ENCODE measurements around the gene RAD51B. TPM values are rescaled to one million over a fixed set of nuclear protein-coding genes. Genes with fewer than 3 reads are reported as not detected.
A peak's percentile ranks its signal among the peaks of the same experiment; 100 is the strongest.

The RAD51B gene
- total and polyA plus RNA-seq, 2 experiments from 2014 or later: 11.7 to 17.8 TPM

DNA sequence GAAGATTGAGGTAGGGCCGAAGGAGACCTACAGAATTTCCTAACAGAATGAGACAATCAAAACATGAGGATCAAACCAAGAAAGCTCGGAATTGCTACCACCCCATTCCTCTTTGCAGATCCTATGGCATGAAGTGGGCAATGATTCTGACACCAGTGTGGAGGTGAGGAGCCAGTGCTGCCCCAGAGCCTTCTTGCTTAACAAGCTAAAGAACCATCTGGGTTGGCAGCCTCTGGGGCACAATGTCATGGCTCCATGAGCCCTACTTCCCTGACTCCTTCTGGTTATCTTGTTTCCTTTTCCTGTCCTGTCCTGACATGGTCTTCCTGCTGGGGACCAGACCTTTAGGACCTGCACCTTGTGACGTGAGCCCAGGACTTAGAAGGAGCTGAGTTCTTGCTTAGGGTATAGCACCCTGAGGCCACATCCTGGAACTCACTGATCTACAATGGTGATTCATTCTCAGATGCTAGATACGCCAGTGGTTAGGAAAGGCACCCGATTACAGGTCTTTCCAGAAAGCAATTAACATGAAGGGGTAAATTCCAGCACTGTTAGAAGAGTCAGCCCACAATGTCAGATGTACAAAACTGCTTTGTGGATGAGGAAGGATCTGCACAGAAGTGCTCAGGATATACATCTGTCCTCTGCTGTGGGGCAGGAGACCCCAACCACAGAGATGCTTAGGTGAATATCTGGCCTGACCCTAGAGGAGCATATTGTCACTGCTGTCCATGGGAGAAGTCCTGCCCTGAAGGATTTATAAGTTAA is 649.0 kb downstream of the RAD51B start:
- no peak for TF ChIP-seq CTCF (IDR thresholded peaks at IDR 0.05; ENCODE audit: low read depth, low read length)
- peak in 1 of 2 donors; percentile 67 for DNase-seq (ENCODE audit: low read depth in 1 of 2, low spot score in 1 of 2)
- H3K4me1 ChIP-seq (ENCODE audit: low read depth): no peaks in the 10 kb centered on the region
- no peaks in the 10 kb centered on the region for H3K9me3 ChIP-seq (ENCODE audit: low read depth)
- H3K4me3 ChIP-seq: no peak overlapping the region
- no peak overlapping the region for H3K27ac ChIP-seq
- H3K36me3 ChIP-seq: no peaks in the 10 kb centered on the region
- H3K27me3 ChIP-seq: no peaks in the 10 kb centered on the region

DNA sequence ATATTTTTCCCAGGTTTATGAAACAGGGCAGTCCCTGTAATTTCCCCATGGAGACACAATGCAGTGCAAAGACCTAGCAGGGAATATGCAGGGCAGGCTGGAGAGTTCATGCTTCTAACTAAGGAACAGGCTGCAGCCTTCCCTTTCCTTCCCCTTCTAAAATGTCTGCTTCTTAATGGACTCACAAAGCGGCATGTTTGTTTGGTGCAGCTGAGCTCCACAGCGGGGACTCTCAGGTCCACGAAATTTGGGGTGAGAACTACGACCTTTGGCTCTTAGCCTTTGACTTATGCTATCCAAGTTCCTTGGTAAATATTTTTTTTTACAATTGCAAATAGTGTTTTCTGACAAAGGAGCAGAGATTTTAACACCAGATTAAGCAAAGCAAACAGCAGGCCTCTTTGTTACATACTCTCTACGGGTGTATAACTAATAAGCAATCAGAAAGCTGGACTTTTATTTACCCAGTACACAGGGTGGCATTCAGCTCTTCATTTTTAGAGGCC is 649.7 kb downstream of the RAD51B start:
- TF ChIP-seq CTCF (IDR thresholded peaks at IDR 0.05; ENCODE audit: low read depth, low read length): no peak
- Histone ChIP-seq H3K36me3 (no peaks in the 10 kb centered on the region), H3K4me3 (no peak overlapping the region), H3K4me1 (ENCODE audit: low read depth) (no peaks in the 10 kb centered on the region), H3K27ac (no peak overlapping the region), H3K9me3 (ENCODE audit: low read depth) (no peaks in the 10 kb centered on the region), H3K27me3 (no peaks in the 10 kb centered on the region)
- no peak for DNase-seq (ENCODE audit: low read depth in 1 of 2, low spot score in 1 of 2)

DNA sequence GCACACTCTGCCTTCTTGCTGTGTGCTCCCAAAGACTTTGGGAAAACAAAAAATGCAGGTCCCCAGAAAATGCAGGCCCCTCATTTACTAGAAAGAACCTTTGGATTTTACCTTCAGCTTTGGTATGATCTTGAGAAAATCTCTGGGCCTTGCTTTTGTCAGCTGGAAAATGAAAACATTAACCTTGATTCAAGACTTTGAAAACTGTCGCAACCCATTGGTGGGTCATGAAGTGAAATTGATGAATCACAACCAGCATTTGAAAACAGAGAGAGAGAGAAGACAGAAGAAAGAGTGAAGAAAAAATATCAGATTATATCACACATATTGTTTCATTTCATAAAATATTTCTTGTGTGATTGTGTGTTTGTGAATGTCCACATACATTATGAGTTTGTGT is 650.8 kb downstream of the RAD51B start:
- H3K4me1 ChIP-seq (ENCODE audit: low read depth): no peaks in the 10 kb centered on the region
- H3K4me3 ChIP-seq: no peak overlapping the region

DNA sequence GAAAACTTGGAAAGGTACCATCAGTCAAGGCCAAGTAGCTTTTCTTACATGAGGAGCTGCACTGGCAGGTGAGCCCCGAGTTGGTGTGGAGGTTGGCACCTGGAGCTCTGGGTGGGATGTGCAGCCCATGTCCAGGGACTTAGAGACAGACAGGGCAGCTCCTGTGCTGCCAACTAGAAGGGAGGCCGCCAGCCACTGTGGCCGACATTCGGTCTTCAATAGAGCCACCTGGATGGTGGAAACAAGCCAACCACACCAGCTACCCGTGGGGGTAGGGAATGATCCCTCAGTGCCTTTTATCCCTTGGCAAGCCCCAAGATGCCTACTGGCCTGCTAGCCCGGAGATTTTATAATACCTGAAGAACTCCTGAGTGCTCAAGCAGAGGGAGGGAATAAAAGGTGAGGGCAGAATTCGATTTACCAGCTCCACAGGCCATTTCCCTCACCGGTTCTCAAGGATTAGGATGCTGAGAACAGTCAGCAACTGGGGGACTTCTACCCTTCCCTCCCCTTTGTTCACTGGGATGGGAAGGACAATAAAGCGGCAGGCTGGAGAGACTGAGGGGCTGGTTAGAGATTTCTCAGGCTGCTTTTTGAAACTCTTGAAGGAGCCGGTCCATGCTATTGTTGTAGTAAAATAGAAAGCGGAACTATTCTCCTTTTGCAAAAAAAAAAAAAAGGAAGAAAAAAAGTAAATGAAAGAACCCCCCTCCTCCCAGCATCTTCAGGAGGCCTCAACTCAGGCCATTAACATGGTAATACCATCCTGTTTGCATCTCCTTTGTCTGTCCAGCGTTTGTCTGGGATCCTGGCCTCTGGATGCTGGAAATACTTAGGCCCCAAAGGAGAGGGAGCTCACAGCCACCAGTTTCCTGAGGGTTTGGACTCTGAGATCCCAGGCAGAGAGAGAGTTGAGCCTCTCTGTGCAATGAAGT is 651.7 kb downstream of the RAD51B start:
- Histone ChIP-seq H3K27me3 (no peaks in the 10 kb centered on the region), H3K4me1 (ENCODE audit: low read depth) (peaks cover 2% of the 10 kb centered on the region), H3K36me3 (no peaks in the 10 kb centered on the region), H3K9me3 (ENCODE audit: low read depth) (no peaks in the 10 kb centered on the region), H3K4me3 (no peak overlapping the region), H3K27ac (no peak overlapping the region)
- no peak for DNase-seq (ENCODE audit: low read depth in 1 of 2, low spot score in 1 of 2)
- no peak for TF ChIP-seq CTCF (IDR thresholded peaks at IDR 0.05; ENCODE audit: low read depth, low read length)

More for the DNA sequence above, 650.8 kb downstream of the RAD51B start:
- Histone ChIP-seq H3K9me3 (ENCODE audit: low read depth) (no peaks in the 10 kb centered on the region), H3K27ac (no peak overlapping the region), H3K27me3 (no peaks in the 10 kb centered on the region), H3K36me3 (no peaks in the 10 kb centered on the region)
- no peak for DNase-seq (ENCODE audit: low read depth in 1 of 2, low spot score in 1 of 2)
- TF ChIP-seq CTCF (IDR thresholded peaks at IDR 0.05; ENCODE audit: low read depth, low read length): no peak

- Histone ChIP-seq H3K36me3 (no peaks in the 10 kb centered on the region), H3K4me3 (no peak overlapping the region), H3K9me3 (ENCODE audit: low read depth) (no peaks in the 10 kb centered on the region), H3K27ac (no peak overlapping the region), H3K27me3 (no peaks in the 10 kb centered on the region), H3K4me1 (ENCODE audit: low read depth) (peaks cover 9% of the 10 kb centered on the region)
- no peak for TF ChIP-seq CTCF (IDR thresholded peaks at IDR 0.05; ENCODE audit: low read depth, low read length)
- no peak for DNase-seq (ENCODE audit: low read depth in 1 of 2, low spot score in 1 of 2)
These were observed 652.5 kb downstream of the RAD51B start for GRCh38 chr14:68471964-68472508.
